OCI-M2 (cell line): ENCODE results near the gene PUM2.
"Not testable (repeated sequence)": the region's sequence is repeated elsewhere in the genome, so short reads cannot be mapped to it uniquely, and the experiment has no call there.

Experiments
- DNase-seq: peaks from one replicate; lab custom pipeline; 2025; ENCODE audit not compliant: unreplicated experiment; lab: John Stamatoyannopoulos, UW

The PUM2 gene

GRCh38 chr2:20294231-20294630 is 56.4 kb downstream of the PUM2 start:
- no peak for DNase-seq

GRCh38 chr2:20292984-20293383 is 57.7 kb downstream of the PUM2 start:
- no peak for DNase-seq

- no peak for DNase-seq
Measured at GRCh38 chr2:20291846-20292408, 58.7 kb downstream of the PUM2 start.

- no peak for DNase-seq
Measured at GRCh38 chr2:20291106-20291564, 59.5 kb downstream of the PUM2 start.

- no peak for DNase-seq
Measured at GRCh38 chr2:20288642-20289340, 61.9 kb downstream of the PUM2 start.

GRCh38 chr2:20282916-20283592 is 67.6 kb downstream of the PUM2 start:
- no peak for DNase-seq

- DNase-seq = no peak
Measured at GRCh38 chr2:20281876-20282275, 68.8 kb downstream of the PUM2 start.

- no peak for DNase-seq
Measured at GRCh38 chr2:20273042-20273441, 77.6 kb downstream of the PUM2 start.

GRCh38 chr2:20268317-20268716 is 82.3 kb downstream of the PUM2 start:
- DNase-seq = not testable (repeated sequence)

GRCh38 chr2:20267529-20267928 is 83.1 kb downstream of the PUM2 start:
- DNase-seq = no peak

- DNase-seq = no peak
Measured at GRCh38 chr2:20264629-20265028, 86.0 kb downstream of the PUM2 start.

- no peak for DNase-seq
Measured at GRCh38 chr2:20257411-20257810, 93.2 kb downstream of the PUM2 start.

GRCh38 chr2:20254731-20255130 is 95.9 kb downstream of the PUM2 start:
- DNase-seq = no peak

- no peak for DNase-seq
Measured at GRCh38 chr2:20250436-20250835, 100.2 kb downstream of the PUM2 start.

- no peak for DNase-seq
Measured at GRCh38 chr2:20249170-20249569, 101.5 kb downstream of the PUM2 start.

- DNase-seq = no peak
Measured at GRCh38 chr2:20247084-20247483, 103.6 kb downstream of the PUM2 start.

- DNase-seq = not testable (repeated sequence)
Measured at GRCh38 chr2:20243637-20244036, 107.0 kb downstream of the PUM2 start.

GRCh38 chr2:20242727-20243377 is 107.8 kb downstream of the PUM2 start:
- no peak for DNase-seq

GRCh38 chr2:20241973-20242726 is 108.5 kb downstream of the PUM2 start:
- DNase-seq = no peak

- not testable (repeated sequence) for DNase-seq
Measured at GRCh38 chr2:20240291-20240690, 110.4 kb downstream of the PUM2 start.

GRCh38 chr2:20236496-20236895 is 114.1 kb downstream of the PUM2 start:
- DNase-seq = no peak
